Stomach (tissue), 4 donors: ENCODE data around the gene SRP68.

Source experiments
- CTCF ChIP-seq, 7 experiments: fragments of 450-650 bp in 4 of 7; fragments of 200-600 bp in 3 of 7; sonication (generic) in 3 of 7; IDR thresholded peaks; one replicate each; pipeline ENCODE4 v1.5.1; 2016 to 2019; ENCODE audit warnings: antibody characterized with exemption in 7 of 7, control low read depth in 2 of 7, mild to moderate bottlenecking in 1 of 7
- EP300 ChIP-seq: sonication (generic); formaldehyde crosslinking; IDR thresholded peaks from one replicate; pipeline ENCODE4 v1.6.1; 2017; ENCODE audit warnings: antibody characterized with exemption
- POLR2A ChIP-seq, 4 donors: fragments of 450-650 bp; IDR thresholded peaks; one replicate each; pipeline ENCODE4 v1.6.1; 2016; ENCODE audit warnings: antibody characterized with exemption in 4 of 4, control low read depth in 2 of 4, mild to moderate bottlenecking in 1 of 4, moderate library complexity in 1 of 4
- POLR2AphosphoS5 ChIP-seq, 3 donors: sonication (generic); formaldehyde crosslinking; IDR thresholded peaks; one replicate each; pipeline ENCODE4 v1.6.1; 2016; ENCODE audit warnings: antibody characterized with exemption in 3 of 3

DNA sequence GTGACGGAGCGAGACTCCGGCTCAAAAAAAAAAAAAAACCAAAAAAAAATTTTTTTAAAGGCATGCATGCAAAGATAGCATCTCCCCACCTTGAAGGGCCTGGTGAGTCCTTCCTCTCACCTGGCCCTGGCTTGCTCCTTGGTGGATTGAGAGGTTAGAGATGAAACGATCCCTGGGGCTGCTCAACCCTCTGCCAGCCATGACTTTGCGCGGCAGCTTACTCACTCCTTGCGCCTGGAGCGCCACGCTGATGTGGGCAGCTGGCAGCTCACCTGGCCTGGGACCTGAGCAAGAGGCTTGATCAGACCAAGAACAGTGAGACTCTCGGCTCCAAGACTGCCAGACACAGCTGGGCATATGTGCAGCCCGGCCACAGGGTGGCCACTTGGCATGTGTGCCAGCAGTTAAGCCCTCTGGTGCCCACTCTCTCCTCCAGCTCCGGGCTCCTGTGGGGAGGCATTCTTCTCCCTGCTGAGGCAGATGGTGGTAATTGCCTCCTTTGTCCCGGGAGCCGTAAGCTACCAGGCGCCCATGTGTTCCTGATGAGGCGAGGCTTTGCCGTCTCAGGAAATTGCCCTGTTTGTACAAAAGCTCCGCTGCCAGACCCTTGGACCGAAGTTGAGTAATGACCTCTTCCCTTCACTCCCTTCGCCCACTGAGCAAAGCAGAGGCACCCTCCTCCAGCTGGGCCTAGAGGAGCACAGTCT lies 40.1 kb downstream of the SRP68 start:
- TF ChIP-seq EP300 (no peak), POLR2A (IDR thresholded peaks at IDR 0.05) (no peak), POLR2AphosphoS5 (IDR thresholded peaks at IDR 0.05) (no peak), CTCF (IDR thresholded peaks at IDR 0.05) (no peak)
